DLD1 (cell line): ENCODE results near the gene PCBP3.
"Not testable (repeated sequence)": the region's sequence is repeated elsewhere in the genome, so short reads cannot be mapped to it uniquely, and the experiment has no call there.

Experiments
- in situ Hi-C: cut with HindIII; loops from 2 replicates; pipeline ENCODE4 v1.10.0; 2017; ENCODE audit warnings: low sequenced_read_pairs

PCBP3 gene

DNA sequence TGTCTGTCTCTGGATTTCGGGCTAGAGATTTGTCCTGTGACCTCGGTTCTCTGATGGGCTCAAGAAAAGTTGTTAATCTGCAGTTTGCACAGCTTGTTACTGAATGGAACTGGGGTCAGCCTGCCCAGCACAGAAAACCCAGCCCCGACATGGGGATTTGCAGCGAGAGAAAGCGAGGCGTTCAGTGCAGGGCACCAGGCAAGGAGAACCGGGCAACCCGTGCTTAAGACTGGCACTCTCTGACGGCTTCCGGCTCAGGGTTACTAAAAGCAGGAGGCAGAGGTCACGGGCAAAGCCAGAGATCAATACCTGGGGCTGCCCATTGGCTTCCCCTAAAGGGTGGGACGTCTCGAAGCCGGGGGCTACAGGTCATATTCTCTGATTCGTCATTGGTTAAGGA is 308.2 kb downstream of the PCBP3 start:
- in situ Hi-C loops, result no loop called here

GRCh38 chr21:45952527-45952926 is 309.0 kb downstream of the PCBP3 start:
- in situ Hi-C loops, result not testable (repeated sequence)

- in situ Hi-C loops, result no loop called here
These were observed 309.4 kb downstream of the PCBP3 start for GRCh38 chr21:45952974-45953373.

DNA sequence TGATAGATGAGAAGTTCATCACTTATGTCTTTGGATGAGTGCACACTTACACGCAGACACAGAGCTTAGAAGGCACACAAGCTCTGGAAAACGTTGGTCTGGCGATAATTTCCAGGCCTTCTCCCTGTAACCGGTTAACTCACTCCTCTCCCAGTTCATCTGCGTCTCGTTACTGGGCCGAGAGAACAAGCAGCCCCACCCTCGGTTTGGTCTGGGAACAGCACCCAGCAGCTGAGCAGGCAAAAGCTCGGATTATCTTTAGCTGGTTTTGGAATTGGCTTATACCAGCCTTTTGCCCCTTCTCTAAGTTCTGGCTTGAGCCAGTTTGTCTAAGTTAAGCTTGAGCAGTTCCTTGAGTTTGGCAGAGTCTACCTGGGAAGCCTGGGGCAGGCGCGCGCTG is 310.7 kb downstream of the PCBP3 start:
- in situ Hi-C loops, result no loop called here

- in situ Hi-C loops, result no loop called here
These were observed 311.4 kb downstream of the PCBP3 start for GRCh38 chr21:45954921-45955320.

GRCh38 chr21:45957551-45957950 is 314.0 kb downstream of the PCBP3 start:
- in situ Hi-C loops, result no loop called here

- in situ Hi-C loops, result no loop called here
These were observed 314.6 kb downstream of the PCBP3 start for GRCh38 chr21:45957981-45958600.

DNA sequence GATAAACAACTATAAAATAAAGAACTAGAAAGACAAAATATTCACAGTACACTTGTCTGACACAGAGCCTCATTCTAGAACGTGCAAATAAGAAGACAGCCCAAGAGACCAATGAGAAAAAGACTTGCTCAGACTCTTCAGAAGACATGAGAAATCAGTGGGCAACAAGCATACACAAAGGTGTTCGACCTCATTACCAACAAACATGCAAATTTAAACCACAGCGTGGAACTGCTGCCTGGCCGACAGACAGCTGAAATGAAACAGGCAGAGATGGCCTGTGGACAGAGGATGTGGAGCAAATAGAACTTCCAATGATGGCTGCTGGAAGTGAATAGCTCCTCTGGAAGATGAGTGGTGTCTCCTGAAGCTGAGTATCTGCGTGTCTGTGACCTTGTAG is 315.7 kb downstream of the PCBP3 start:
- in situ Hi-C loops, result no loop called here

GRCh38 chr21:45959779-45960390 is 316.4 kb downstream of the PCBP3 start:
- in situ Hi-C loops, result no loop called here

DNA sequence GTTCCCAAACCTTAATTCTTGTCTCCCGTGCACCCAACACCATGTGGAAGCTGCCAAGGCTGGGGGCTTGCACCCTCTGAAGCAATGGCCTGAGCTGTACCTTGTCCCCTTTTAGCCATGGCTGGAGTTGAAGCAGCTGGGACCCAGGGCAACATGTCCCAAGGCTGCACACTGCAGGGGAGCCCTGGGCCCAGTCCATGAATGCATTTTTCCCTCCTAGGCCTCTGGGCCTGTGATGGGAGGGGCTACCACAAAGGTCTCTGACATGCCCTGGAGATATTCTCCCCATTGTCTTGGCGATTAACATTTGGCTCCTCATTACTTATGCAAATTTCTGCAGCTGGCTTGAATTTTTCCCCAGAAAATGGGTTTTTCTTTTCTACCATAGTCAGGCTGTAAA is 317.9 kb downstream of the PCBP3 start:
- in situ Hi-C loops, result not testable (repeated sequence)

DNA sequence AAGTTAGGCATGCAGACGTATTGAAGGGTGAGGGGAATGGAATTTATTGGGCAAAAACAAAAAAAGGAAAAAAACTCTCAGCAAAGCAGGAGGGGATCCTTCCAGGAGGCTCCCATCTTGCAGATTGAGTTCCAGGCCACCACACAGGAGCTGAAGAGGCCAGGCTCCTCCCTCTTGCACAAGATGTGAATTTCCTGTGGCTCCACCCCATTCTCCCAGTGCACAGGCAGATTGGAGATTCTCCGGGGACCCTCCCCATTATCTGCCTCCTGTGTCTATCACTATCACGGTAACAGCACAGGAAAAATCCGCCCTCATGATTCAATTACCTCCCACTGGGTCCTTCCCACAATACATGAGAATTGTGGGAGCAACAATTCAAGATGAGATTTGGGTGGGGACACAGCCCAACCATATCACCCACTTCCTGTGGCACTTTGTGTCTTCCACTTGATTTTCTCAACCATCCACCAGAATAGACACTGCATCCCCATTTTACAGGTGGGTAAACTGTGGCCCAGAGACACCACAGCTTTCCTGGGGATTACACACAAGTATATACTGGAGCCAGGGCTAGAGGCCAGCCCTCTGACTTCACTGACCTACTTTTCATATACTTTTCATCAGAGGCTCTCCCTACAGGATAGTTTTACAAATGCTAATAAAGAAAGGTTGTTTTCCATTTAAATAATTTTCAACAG is 319.2 kb downstream of the PCBP3 start:
- in situ Hi-C loops, result no loop called here

- in situ Hi-C loops, result no loop called here
These were observed 319.7 kb downstream of the PCBP3 start for GRCh38 chr21:45963232-45963570.

GRCh38 chr21:45964649-45965048 is 321.1 kb downstream of the PCBP3 start:
- in situ Hi-C loops, result no loop called here

- in situ Hi-C loops, result no loop called here
These were observed 321.7 kb downstream of the PCBP3 start for GRCh38 chr21:45965084-45965809.

GRCh38 chr21:45966791-45967394 is 323.4 kb downstream of the PCBP3 start:
- in situ Hi-C loops, result no loop called here

DNA sequence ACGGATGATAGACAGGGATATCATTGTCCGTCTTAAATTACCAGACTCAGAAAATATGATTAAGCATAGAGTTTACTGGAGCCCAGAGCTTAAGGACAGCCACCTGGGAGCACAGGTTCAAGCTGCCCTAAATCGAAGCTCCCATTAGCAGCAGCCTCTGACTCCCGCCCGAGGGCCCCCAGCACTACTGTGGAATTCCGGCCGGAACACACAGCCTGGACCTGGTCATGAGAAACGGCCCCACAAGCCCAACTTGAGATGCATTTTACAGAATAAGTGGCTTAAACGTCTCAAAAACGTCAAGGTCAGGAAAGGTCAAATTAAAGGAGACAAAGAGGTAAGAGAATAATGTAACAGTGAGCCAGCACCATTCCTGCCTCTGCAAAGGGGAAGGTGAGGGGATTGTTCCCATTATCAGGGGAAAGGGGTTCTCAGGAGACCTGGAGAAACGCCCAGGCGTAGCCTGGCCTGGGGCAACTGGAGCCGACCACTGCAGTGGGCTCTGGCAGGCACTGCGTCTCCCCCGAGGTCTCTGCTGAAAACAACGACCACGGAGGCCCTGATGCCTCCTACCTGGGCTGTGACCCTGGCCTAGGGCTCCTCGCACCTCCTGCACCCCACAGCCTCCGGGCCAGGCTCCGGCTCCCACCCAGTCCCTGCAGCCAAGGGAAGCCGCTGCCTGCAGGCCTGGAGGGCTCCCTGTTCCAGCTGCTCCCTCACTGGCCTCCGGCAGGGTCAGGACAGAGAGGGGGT is 326.6 kb downstream of the PCBP3 start:
- in situ Hi-C loops, result no loop called here

DNA sequence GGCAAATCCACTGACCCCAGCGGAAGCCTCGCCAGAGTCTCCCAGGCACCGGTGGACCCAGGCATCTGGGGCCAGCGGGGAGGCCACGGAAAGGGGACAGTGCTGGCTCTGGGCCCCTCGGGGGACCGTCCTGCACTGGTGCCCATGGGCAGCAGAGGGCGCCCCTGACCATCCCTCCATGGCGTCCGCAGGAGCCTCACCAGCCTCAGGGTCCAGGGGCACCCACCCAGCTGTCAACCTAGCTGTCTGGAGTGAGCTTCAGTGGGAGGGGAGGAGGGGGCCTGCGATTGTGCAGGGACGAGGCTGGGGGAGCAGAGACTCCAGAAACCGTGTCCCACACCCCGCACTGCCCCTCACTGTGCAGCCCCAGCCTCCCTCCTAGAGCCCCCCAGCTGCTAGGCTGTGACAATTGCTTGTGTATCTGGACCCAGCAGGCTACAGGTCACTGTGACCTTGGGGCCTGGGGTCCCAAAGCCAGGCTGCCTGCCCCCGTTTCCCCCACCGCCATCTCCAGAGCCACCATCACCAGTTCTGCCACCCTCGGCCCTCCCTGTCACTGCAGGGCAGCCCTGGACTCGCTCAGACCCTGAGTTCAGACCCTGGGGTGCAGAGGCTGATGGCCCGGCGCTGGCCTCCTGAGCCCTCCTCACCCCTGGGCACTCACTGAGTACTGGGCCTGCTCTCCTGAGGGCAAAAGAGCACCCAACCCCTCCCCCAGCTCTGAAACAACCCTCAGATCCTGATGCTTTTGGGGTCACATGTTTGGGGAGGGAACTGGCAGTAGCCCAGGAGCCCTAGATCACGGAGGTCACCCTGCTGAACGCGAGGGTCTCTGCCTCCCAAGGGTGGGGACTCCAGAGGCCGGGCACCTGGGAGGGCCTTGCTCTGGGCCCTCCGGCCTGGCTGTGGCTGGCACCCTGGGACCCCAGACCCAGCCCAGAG is 327.4 kb downstream of the PCBP3 start:
- in situ Hi-C loops, result no loop called here

- in situ Hi-C loops, result no loop called here
These were observed 328.3 kb downstream of the PCBP3 start for GRCh38 chr21:45971616-45972352.

- in situ Hi-C loops, result no loop called here
These were observed 328.8 kb downstream of the PCBP3 start for GRCh38 chr21:45972353-45972715.
